HepG2 (cell line): Measurements from ENCODE around the gene SPRED2. TPM values are rescaled to one million over a fixed set of nuclear protein-coding genes. Genes with fewer than 3 reads are reported as not detected.

Source experiments
- AGO1 ChIP-seq: fragments of 200-400 bp; formaldehyde crosslinking; IDR thresholded peaks from 2 replicates; pipeline ENCODE4 v1.6.1; 2017; ENCODE audit warnings: mild to moderate bottlenecking, low read depth, low read length, moderate library complexity; ENCODE audit not compliant: poor library complexity, severe bottlenecking
- CBX5 ChIP-seq: sonication (generic); formaldehyde crosslinking; IDR thresholded peaks from 2 replicates; pipeline ENCODE4 v1.4.0; 2020; ENCODE audit warnings: missing genetic modification reagents, borderline replicate concordance
- CEBPG ChIP-seq: IDR thresholded peaks from 2 replicates; pipeline ENCODE4 v1.6.1; 2016
- EP300 ChIP-seq, 3 experiments: sonication (generic) in 1 of 3; formaldehyde crosslinking in 1 of 3; IDR thresholded peaks; 2 replicates each; pipeline versions ENCODE4 v1.5.1 to v1.6.1; 2011 to 2020; ENCODE audit warnings: low read depth in 2 of 3, low read length in 2 of 3, borderline replicate concordance in 1 of 3, improper control_type of control experiment in 1 of 3, mild to moderate bottlenecking in 1 of 3, missing genetic modification reagents in 1 of 3, moderate library complexity in 1 of 3
- ETV6 ChIP-seq: sonication (generic); formaldehyde crosslinking; conservative IDR thresholded peaks from 2 replicates; pipeline ENCODE4 v1.4.0; 2020; ENCODE audit warnings: missing genetic modification reagents
- FOXC1 ChIP-seq: sonication (generic); formaldehyde crosslinking; IDR thresholded peaks from 2 replicates; pipeline ENCODE4 v1.8.0; 2022; ENCODE audit warnings: mild to moderate bottlenecking, missing genetic modification reagents, borderline replicate concordance
- FOXJ3 ChIP-seq: sonication (generic); formaldehyde crosslinking; IDR thresholded peaks from 2 replicates; pipeline ENCODE4 v1.4.0; 2020; ENCODE audit warnings: missing genetic modification reagents, mild to moderate bottlenecking, borderline replicate concordance
- HDAC1 ChIP-seq: sonication (generic); formaldehyde crosslinking; IDR thresholded peaks from 2 replicates; pipeline ENCODE4 v1.5.1; 2020; ENCODE audit warnings: mild to moderate bottlenecking, missing genetic modification reagents
- HOXA7 ChIP-seq: sonication (generic); formaldehyde crosslinking; IDR thresholded peaks from 2 replicates; pipeline ENCODE4 v1.8.1; 2022; ENCODE audit warnings: mild to moderate bottlenecking, missing genetic modification reagents, moderate library complexity
- KDM6A ChIP-seq: IDR thresholded peaks from 2 replicates; pipeline ENCODE4 v1.6.1; 2016; ENCODE audit warnings: low read depth
- MBNL3 ChIP-seq: fragments of 250-450 bp; sonication (Bioruptor Pico); conservative IDR thresholded peaks from 2 replicates; pipeline ENCODE4 v1.8.0; 2022; ENCODE audit warnings: mild to moderate bottlenecking, inconsistent platforms
- NFYC ChIP-seq: IDR thresholded peaks from 2 replicates; pipeline ENCODE4 v1.6.1; 2016; ENCODE audit warnings: missing genetic modification reagents, missing compliant biosample characterization
- NR1H2 ChIP-seq: sonication (generic); formaldehyde crosslinking; IDR thresholded peaks from 2 replicates; pipeline ENCODE4 v1.8.1; 2022; ENCODE audit warnings: low read depth, missing genetic modification reagents, borderline replicate concordance
- PLRG1 ChIP-seq: fragments of 450-650 bp; conservative IDR thresholded peaks from 2 replicates; pipeline ENCODE4 v1.6.1; 2016
- RAD21 ChIP-seq: fragments of 450-650 bp; formaldehyde crosslinking; IDR thresholded peaks from 2 replicates; pipeline ENCODE4 v1.5.0; 2020; ENCODE audit warnings: mild to moderate bottlenecking
- SNAI1 ChIP-seq: sonication (generic); formaldehyde crosslinking; IDR thresholded peaks from 2 replicates; pipeline ENCODE4 v1.5.0; 2020; ENCODE audit warnings: mild to moderate bottlenecking, missing genetic modification reagents, borderline replicate concordance
- SNRNP70 ChIP-seq: fragments of 200-400 bp; formaldehyde crosslinking; IDR thresholded peaks from 2 replicates; pipeline ENCODE4 v1.6.1; 2017; ENCODE audit warnings: mild to moderate bottlenecking, low read depth, low read length, moderate library complexity
- TAF1 ChIP-seq: sonication (generic); formaldehyde crosslinking; IDR thresholded peaks from 2 replicates; pipeline ENCODE4 v1.4.0; 2020; ENCODE audit warnings: missing genetic modification reagents
- ZNF234 ChIP-seq: sonication (generic); formaldehyde crosslinking; conservative IDR thresholded peaks from 2 replicates; pipeline ENCODE4 v1.5.1; 2020; ENCODE audit warnings: mild to moderate bottlenecking, missing genetic modification reagents
- ZNF83 ChIP-seq: sonication (generic); formaldehyde crosslinking; IDR thresholded peaks from 2 replicates; pipeline ENCODE4 v1.4.0; 2020; ENCODE audit warnings: missing genetic modification reagents, mild to moderate bottlenecking, borderline replicate concordance
- polyA plus RNA-seq, 8 experiments: library from polyadenylated mRNA; depleted of rRNA in 3 of 8; stranded (reverse) in 7 of 8; unstranded in 1 of 8; fragments of >200 nt; fragmentation: Illumina TruSeq in 4 of 8; extraction: Trizol in 4 of 8; gene quantifications; 2 replicates each; pipeline versions ENCODE4 v1.2.1 to v1.2.3, GENCODE V29; 2011 to 2016; ENCODE audit warnings: low read depth in 4 of 8, missing spikeins in 1 of 8, mixed read lengths in 1 of 8; ENCODE audit not compliant: insufficient read depth in 1 of 8
- total RNA-seq, 5 experiments: library from RNA; depleted of rRNA; stranded (reverse); fragments of >200 nt; fragmentation: Illumina TruSeq; extraction: Trizol; gene quantifications; 2 replicates each; pipeline ENCODE4 v1.2.3, GENCODE V29; 2016; ENCODE audit warnings: low read depth in 1 of 5
- TF ChIP-seq, protein P1 (sequence below): sonication (generic); formaldehyde crosslinking; IDR thresholded peaks from 2 replicates; pipeline ENCODE4 v1.8.0; 2022; ENCODE audit warnings: mild to moderate bottlenecking, missing genetic modification reagents; ENCODE audit not compliant: insufficient replicate concordance
- TF ChIP-seq, protein P2 (sequence below): sonication (generic); formaldehyde crosslinking; IDR thresholded peaks from 2 replicates; pipeline ENCODE4 v1.5.1; 2020; ENCODE audit warnings: missing genetic modification reagents, mild to moderate bottlenecking, borderline replicate concordance
- TF ChIP-seq, protein P3 (sequence below): IDR thresholded peaks from 2 replicates; pipeline ENCODE4 v1.6.1; 2016; ENCODE audit warnings: low read depth, borderline replicate concordance
- TF ChIP-seq, protein P4 (sequence below): sonication (generic); formaldehyde crosslinking; IDR thresholded peaks from 2 replicates; pipeline ENCODE4 v1.5.1; 2020; ENCODE audit warnings: mild to moderate bottlenecking, missing genetic modification reagents, moderate library complexity

SPRED2 gene
- total and polyA plus RNA-seq, 2 of the 13 experiments (the other 11 are each of a cell fraction or from before 2014, with no cell fraction given): 13.0 to 37.0 TPM

DNA sequence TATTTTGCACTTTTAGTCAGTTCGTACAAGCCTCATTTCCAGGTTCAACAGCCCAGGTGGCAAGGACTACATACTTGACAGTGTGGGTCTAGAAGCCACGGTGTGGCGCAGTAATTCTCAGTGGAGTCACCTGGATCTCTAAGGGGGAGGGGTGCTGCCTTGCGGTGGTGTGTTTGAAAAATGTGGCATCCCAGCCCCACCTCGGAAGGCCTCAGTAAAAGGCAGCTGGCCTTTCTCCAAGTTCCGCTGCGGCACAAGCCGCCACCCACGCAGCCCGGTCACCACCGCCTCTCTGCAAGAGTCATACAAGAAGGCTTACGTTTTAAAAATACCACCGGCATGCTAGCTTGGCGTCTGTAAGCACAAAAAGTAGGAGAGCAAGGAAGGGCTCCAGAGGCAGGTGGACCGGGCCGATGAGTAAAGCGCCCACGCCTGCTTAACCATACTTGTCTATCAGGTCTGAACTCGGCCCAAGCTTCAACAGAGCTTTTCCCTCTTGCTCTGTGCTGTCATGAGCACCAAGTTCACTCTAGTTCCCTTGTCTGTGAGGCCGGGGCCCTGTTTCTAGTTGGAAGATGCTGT lies 49.5 kb downstream of the SPRED2 start (continued):
- TF ChIP-seq AGO1: no peak
- TF ChIP-seq CEBPG (CRISPR knock-in tag): no peak
- no peak for TF ChIP-seq HOXA7 (CRISPR knock-in tag)
- TF ChIP-seq TAF1 (CRISPR knock-in tag): no peak
- TF ChIP-seq, protein P1, sequence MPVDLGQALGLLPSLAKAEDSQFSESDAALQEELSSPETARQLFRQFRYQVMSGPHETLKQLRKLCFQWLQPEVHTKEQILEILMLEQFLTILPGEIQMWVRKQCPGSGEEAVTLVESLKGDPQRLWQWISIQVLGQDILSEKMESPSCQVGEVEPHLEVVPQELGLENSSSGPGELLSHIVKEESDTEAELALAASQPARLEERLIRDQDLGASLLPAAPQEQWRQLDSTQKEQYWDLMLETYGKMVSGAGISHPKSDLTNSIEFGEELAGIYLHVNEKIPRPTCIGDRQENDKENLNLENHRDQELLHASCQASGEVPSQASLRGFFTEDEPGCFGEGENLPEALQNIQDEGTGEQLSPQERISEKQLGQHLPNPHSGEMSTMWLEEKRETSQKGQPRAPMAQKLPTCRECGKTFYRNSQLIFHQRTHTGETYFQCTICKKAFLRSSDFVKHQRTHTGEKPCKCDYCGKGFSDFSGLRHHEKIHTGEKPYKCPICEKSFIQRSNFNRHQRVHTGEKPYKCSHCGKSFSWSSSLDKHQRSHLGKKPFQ (CRISPR knock-in tag): no peak
- peak; percentile 19; the same call in 1 of the 2 replicates for TF ChIP-seq NFYC (CRISPR knock-in tag)
- no peak for TF ChIP-seq ZNF83
- TF ChIP-seq MBNL3 (CRISPR knock-in tag): no peak
- peak; percentile 82; the same call in 1 of the 2 replicates for TF ChIP-seq CBX5 (CRISPR knock-in tag)
- TF ChIP-seq NR1H2 (CRISPR knock-in tag): no peak
- peak; percentile 65 for TF ChIP-seq HDAC1
- TF ChIP-seq, protein P2, sequence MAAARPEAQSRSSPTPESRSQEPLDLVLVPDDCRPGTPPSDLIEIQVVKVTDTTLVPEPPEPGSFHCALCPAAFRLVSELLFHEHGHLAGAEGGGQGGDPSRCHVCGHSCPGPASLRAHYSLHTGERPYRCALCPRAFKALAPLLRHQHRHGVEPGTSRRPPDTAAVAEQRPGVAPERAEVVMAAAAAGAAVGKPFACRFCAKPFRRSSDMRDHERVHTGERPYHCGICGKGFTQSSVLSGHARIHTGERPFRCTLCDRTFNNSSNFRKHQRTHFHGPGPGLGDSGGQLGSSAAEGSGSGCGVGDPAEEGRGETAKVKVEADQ (CRISPR knock-in tag): no peak
- TF ChIP-seq, protein P3, sequence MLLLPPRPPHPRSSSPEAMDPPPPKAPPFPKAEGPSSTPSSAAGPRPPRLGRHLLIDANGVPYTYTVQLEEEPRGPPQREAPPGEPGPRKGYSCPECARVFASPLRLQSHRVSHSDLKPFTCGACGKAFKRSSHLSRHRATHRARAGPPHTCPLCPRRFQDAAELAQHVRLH (CRISPR knock-in tag): peak; percentile 44; the same call in 1 of the 2 replicates
- peak; percentile 61 for TF ChIP-seq RAD21 (CRISPR knock-in tag)
- no peak for TF ChIP-seq SNRNP70
- TF ChIP-seq, protein P4, sequence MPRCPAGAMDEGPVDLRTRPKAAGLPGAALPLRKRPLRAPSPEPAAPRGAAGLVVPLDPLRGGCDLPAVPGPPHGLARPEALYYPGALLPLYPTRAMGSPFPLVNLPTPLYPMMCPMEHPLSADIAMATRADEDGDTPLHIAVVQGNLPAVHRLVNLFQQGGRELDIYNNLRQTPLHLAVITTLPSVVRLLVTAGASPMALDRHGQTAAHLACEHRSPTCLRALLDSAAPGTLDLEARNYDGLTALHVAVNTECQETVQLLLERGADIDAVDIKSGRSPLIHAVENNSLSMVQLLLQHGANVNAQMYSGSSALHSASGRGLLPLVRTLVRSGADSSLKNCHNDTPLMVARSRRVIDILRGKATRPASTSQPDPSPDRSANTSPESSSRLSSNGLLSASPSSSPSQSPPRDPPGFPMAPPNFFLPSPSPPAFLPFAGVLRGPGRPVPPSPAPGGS (CRISPR knock-in tag): no peak
- no peak for TF ChIP-seq PLRG1
- TF ChIP-seq ZNF234 (CRISPR knock-in tag): no peak
- TF ChIP-seq FOXC1: peak; percentile 25
- TF ChIP-seq ETV6 (CRISPR knock-in tag): no peak
- 0 out of 2 replicates have a peak, but pooled peaks have one; percentile 38 for TF ChIP-seq KDM6A (CRISPR knock-in tag)
- no peak for TF ChIP-seq SNAI1 (CRISPR knock-in tag)
- peak in 1 of 2 experiments; percentile 66; a peak in 2 of 4 replicates for TF ChIP-seq EP300 (IDR thresholded peaks at IDR 0.05; ENCODE audit: low read depth in 2 of 2, low read length in 2 of 2)
- TF ChIP-seq EP300 (CRISPR knock-in tag; IDR thresholded peaks at IDR 0.05; ENCODE audit: borderline replicate concordance): peak; percentile 50; the same call in 1 of the 2 replicates
- TF ChIP-seq FOXJ3 (CRISPR knock-in tag): peak; percentile 44; the same call in 1 of the 2 replicates
